ENCODE results near the gene NKD1.

Gene NKD1

GRCh38 chr16:50600582-50601283 is 52.5 kb downstream of the NKD1 start:
- H3K27ac ChIP-seq (ENCODE audit: low read depth, low read length): peak overlapping the region; percentile 99
- no peaks in the 10 kb centered on the region for H3K36me3 ChIP-seq (ENCODE audit: insufficient read depth, low read length)
- no peaks in the 10 kb centered on the region for H3K27me3 ChIP-seq (ENCODE audit: control insufficient read depth in 1 of 2, insufficient read depth in 2 of 2, low read length in 2 of 2)
- peaks cover 75% of the 10 kb centered on the region for H3K4me1 ChIP-seq (ENCODE audit: insufficient read depth, low read length)
- no peaks in the 10 kb centered on the region for H3K9me3 ChIP-seq (ENCODE audit: low read length)
- no peak overlapping the region for H3K4me3 ChIP-seq (ENCODE audit: low read depth in 1 of 2, low read length in 2 of 2)
- no peak overlapping the region for H3K9ac ChIP-seq (ENCODE audit: low read length)

- H3K9me3 ChIP-seq (ENCODE audit: low read length): no peaks in the 10 kb centered on the region
- H3K27ac ChIP-seq (ENCODE audit: low read depth, low read length): peak overlapping the region; percentile 99
- H3K4me3 ChIP-seq (ENCODE audit: low read depth in 1 of 2, low read length in 2 of 2): no peak overlapping the region
- peaks cover 79% of the 10 kb centered on the region for H3K4me1 ChIP-seq (ENCODE audit: insufficient read depth, low read length)
- peak overlapping the region; percentile 62 for H3K9ac ChIP-seq (ENCODE audit: low read length)
- H3K27me3 ChIP-seq (ENCODE audit: control insufficient read depth in 1 of 2, insufficient read depth in 2 of 2, low read length in 2 of 2): no peaks in the 10 kb centered on the region
- H3K36me3 ChIP-seq (ENCODE audit: insufficient read depth, low read length): no peaks in the 10 kb centered on the region
These were observed 53.1 kb downstream of the NKD1 start for GRCh38 chr16:50601341-50601740.

GRCh38 chr16:50602126-50602525 is 53.9 kb downstream of the NKD1 start:
- no peak overlapping the region for H3K4me3 ChIP-seq (ENCODE audit: low read depth in 1 of 2, low read length in 2 of 2)
- H3K36me3 ChIP-seq (ENCODE audit: insufficient read depth, low read length): no peaks in the 10 kb centered on the region
- H3K4me1 ChIP-seq (ENCODE audit: insufficient read depth, low read length): peaks cover 87% of the 10 kb centered on the region
- no peaks in the 10 kb centered on the region for H3K27me3 ChIP-seq (ENCODE audit: control insufficient read depth in 1 of 2, insufficient read depth in 2 of 2, low read length in 2 of 2)
- peak overlapping the region; percentile 99 for H3K27ac ChIP-seq (ENCODE audit: low read depth, low read length)
- peak overlapping the region; percentile 62 for H3K9ac ChIP-seq (ENCODE audit: low read length)
- H3K9me3 ChIP-seq (ENCODE audit: low read length): no peaks in the 10 kb centered on the region

- Histone ChIP-seq H3K4me1 (ENCODE audit: insufficient read depth, low read length) (peaks cover 93% of the 10 kb centered on the region), H3K27ac (ENCODE audit: low read depth, low read length) (peak overlapping the region; percentile 99), H3K27me3 (ENCODE audit: control insufficient read depth in 1 of 2, insufficient read depth in 2 of 2, low read length in 2 of 2) (no peaks in the 10 kb centered on the region), H3K9me3 (ENCODE audit: low read length) (no peaks in the 10 kb centered on the region), H3K4me3 (ENCODE audit: low read depth in 1 of 2, low read length in 2 of 2) (peak overlapping the region in 1 of 2 donors; percentile 3), H3K36me3 (ENCODE audit: insufficient read depth, low read length) (no peaks in the 10 kb centered on the region), H3K9ac (ENCODE audit: low read length) (peak overlapping the region; percentile 62)
These were observed 54.5 kb downstream of the NKD1 start for GRCh38 chr16:50602531-50603205.

GRCh38 chr16:50603206-50604064 is 55.2 kb downstream of the NKD1 start:
- Histone ChIP-seq H3K36me3 (ENCODE audit: insufficient read depth, low read length) (no peaks in the 10 kb centered on the region), H3K4me1 (ENCODE audit: insufficient read depth, low read length) (peaks cover 98% of the 10 kb centered on the region), H3K9ac (ENCODE audit: low read length) (peak overlapping the region; percentile 62), H3K27me3 (ENCODE audit: control insufficient read depth in 1 of 2, insufficient read depth in 2 of 2, low read length in 2 of 2) (no peaks in the 10 kb centered on the region), H3K27ac (ENCODE audit: low read depth, low read length) (peak overlapping the region; percentile 99), H3K9me3 (ENCODE audit: low read length) (no peaks in the 10 kb centered on the region), H3K4me3 (ENCODE audit: low read depth in 1 of 2, low read length in 2 of 2) (no peak overlapping the region)

GRCh38 chr16:50604065-50604418 is 55.8 kb downstream of the NKD1 start:
- Histone ChIP-seq H3K9ac (ENCODE audit: low read length) (peak overlapping the region; percentile 9), H3K27me3 (ENCODE audit: control insufficient read depth in 1 of 2, insufficient read depth in 2 of 2, low read length in 2 of 2) (no peaks in the 10 kb centered on the region), H3K9me3 (ENCODE audit: low read length) (no peaks in the 10 kb centered on the region), H3K4me3 (ENCODE audit: low read depth in 1 of 2, low read length in 2 of 2) (no peak overlapping the region), H3K36me3 (ENCODE audit: insufficient read depth, low read length) (no peaks in the 10 kb centered on the region), H3K4me1 (ENCODE audit: insufficient read depth, low read length) (peaks cover 98% of the 10 kb centered on the region), H3K27ac (ENCODE audit: low read depth, low read length) (peak overlapping the region; percentile 99)

- Histone ChIP-seq H3K27me3 (ENCODE audit: control insufficient read depth in 1 of 2, insufficient read depth in 2 of 2, low read length in 2 of 2) (no peaks in the 10 kb centered on the region), H3K9me3 (ENCODE audit: low read length) (no peaks in the 10 kb centered on the region), H3K4me3 (ENCODE audit: low read depth in 1 of 2, low read length in 2 of 2) (no peak overlapping the region), H3K9ac (ENCODE audit: low read length) (no peak overlapping the region), H3K4me1 (ENCODE audit: insufficient read depth, low read length) (peaks cover 98% of the 10 kb centered on the region), H3K36me3 (ENCODE audit: insufficient read depth, low read length) (no peaks in the 10 kb centered on the region), H3K27ac (ENCODE audit: low read depth, low read length) (peak overlapping the region; percentile 99)
These were observed 56.4 kb downstream of the NKD1 start for GRCh38 chr16:50604610-50605009.

- Histone ChIP-seq H3K27ac (ENCODE audit: low read depth, low read length) (peak overlapping the region; percentile 99), H3K9me3 (ENCODE audit: low read length) (no peaks in the 10 kb centered on the region), H3K9ac (ENCODE audit: low read length) (no peak overlapping the region), H3K27me3 (ENCODE audit: control insufficient read depth in 1 of 2, insufficient read depth in 2 of 2, low read length in 2 of 2) (no peaks in the 10 kb centered on the region), H3K36me3 (ENCODE audit: insufficient read depth, low read length) (no peaks in the 10 kb centered on the region), H3K4me3 (ENCODE audit: low read depth in 1 of 2, low read length in 2 of 2) (no peak overlapping the region), H3K4me1 (ENCODE audit: insufficient read depth, low read length) (peaks cover 97% of the 10 kb centered on the region)
These were observed 57.7 kb downstream of the NKD1 start for GRCh38 chr16:50605733-50606430.

GRCh38 chr16:50606431-50607050 is 58.3 kb downstream of the NKD1 start:
- Histone ChIP-seq H3K9ac (ENCODE audit: low read length) (no peak overlapping the region), H3K36me3 (ENCODE audit: insufficient read depth, low read length) (no peaks in the 10 kb centered on the region), H3K27me3 (ENCODE audit: control insufficient read depth in 1 of 2, insufficient read depth in 2 of 2, low read length in 2 of 2) (no peaks in the 10 kb centered on the region), H3K4me1 (ENCODE audit: insufficient read depth, low read length) (peaks cover 97% of the 10 kb centered on the region), H3K9me3 (ENCODE audit: low read length) (no peaks in the 10 kb centered on the region), H3K27ac (ENCODE audit: low read depth, low read length) (peak overlapping the region; percentile 99), H3K4me3 (ENCODE audit: low read depth in 1 of 2, low read length in 2 of 2) (no peak overlapping the region)

- Histone ChIP-seq H3K27ac (ENCODE audit: low read depth, low read length) (peak overlapping the region; percentile 99), H3K4me1 (ENCODE audit: insufficient read depth, low read length) (peaks cover 97% of the 10 kb centered on the region), H3K9ac (ENCODE audit: low read length) (no peak overlapping the region), H3K9me3 (ENCODE audit: low read length) (no peaks in the 10 kb centered on the region), H3K4me3 (ENCODE audit: low read depth in 1 of 2, low read length in 2 of 2) (no peak overlapping the region), H3K27me3 (ENCODE audit: control insufficient read depth in 1 of 2, insufficient read depth in 2 of 2, low read length in 2 of 2) (no peaks in the 10 kb centered on the region), H3K36me3 (ENCODE audit: insufficient read depth, low read length) (no peaks in the 10 kb centered on the region)
These were observed 58.8 kb downstream of the NKD1 start for GRCh38 chr16:50607051-50607431.
